Measurements from ENCODE around the gene VOPP1. TPM values are rescaled to one million over a fixed set of nuclear protein-coding genes. Genes with fewer than 3 reads are reported as not detected.

The VOPP1 gene
- total RNA-seq, 2 donors from 2014 or later = 88.9 to 131 TPM

DNA sequence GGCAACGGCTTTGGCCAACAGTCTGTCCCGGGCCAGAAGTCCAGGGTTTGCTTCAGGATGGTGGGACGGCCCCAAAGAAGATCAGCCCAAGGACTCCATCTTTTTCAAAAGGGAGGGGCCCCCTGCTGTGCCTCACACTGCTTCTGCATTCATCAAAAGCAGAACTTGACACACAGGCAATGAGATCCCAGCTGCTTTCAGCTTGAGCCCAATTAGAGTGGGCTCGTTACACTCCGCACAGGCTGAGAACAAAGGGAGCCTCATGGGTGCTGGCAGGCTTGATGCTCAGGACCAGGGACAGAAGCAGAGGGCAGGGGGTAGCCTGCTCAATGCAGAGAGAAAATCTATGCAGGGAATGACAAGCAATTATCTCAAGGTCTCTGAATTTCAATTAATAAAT, 45.5 kb downstream of the VOPP1 start:
- Histone ChIP-seq H3K27me3 (replicated peaks; ENCODE audit: insufficient read depth) (no peaks in the 10 kb centered on the region), H3K36me3 (no peaks in the 10 kb centered on the region), H3K4me1 (ENCODE audit: control insufficient read depth in 1 of 2, low read depth in 2 of 2) (peaks cover 25 to 42% of the 10 kb centered on the region in 2 donors), H3K4me3 (no peak overlapping the region), H3K27ac (no peak overlapping the region), H3K9me3 (no peaks in the 10 kb centered on the region)
- DNase-seq (ENCODE audit: low spot score) (no peak), ATAC-seq (ENCODE audit: insufficient number of reproducible peaks, low FRiP score, low read depth) (no peak)
- TF ChIP-seq, protein P1, sequence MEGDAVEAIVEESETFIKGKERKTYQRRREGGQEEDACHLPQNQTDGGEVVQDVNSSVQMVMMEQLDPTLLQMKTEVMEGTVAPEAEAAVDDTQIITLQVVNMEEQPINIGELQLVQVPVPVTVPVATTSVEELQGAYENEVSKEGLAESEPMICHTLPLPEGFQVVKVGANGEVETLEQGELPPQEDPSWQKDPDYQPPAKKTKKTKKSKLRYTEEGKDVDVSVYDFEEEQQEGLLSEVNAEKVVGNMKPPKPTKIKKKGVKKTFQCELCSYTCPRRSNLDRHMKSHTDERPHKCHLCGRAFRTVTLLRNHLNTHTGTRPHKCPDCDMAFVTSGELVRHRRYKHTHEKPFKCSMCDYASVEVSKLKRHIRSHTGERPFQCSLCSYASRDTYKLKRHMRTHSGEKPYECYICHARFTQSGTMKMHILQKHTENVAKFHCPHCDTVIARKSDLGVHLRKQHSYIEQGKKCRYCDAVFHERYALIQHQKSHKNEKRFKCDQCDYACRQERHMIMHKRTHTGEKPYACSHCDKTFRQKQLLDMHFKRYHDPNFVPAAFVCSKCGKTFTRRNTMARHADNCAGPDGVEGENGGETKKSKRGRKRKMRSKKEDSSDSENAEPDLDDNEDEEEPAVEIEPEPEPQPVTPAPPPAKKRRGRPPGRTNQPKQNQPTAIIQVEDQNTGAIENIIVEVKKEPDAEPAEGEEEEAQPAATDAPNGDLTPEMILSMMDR (IDR thresholded peaks at IDR 0.05) = no peak

DNA sequence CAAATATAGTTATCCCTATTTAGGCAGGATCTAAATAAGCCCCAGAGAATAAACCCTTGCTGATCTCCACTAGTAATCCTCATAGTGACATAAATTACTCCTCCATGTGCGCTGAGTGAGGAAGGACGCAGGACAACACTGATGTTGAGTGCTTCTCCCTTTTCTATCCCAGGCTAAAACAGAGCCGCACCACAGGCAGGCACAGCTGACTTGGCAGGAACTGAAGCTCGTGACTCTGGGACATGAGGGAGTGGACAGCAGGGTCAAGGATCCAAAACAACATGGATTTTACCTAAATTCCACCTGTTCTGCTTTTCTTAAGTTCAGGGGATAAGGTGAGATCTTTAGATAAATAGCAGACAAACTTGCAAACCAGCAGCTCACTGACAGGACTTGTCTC, 46.0 kb downstream of the VOPP1 start:
- TF ChIP-seq, protein P1 (IDR thresholded peaks at IDR 0.05) = no peak
- Histone ChIP-seq H3K4me3 (no peak overlapping the region), H3K27ac (no peak overlapping the region), H3K36me3 (no peaks in the 10 kb centered on the region), H3K9me3 (no peaks in the 10 kb centered on the region), H3K4me1 (ENCODE audit: control insufficient read depth in 1 of 2, low read depth in 2 of 2) (peaks cover 29 to 42% of the 10 kb centered on the region in 2 donors), H3K27me3 (replicated peaks; ENCODE audit: insufficient read depth) (no peaks in the 10 kb centered on the region)
- ATAC-seq (ENCODE audit: insufficient number of reproducible peaks, low FRiP score, low read depth) (no peak), DNase-seq (ENCODE audit: low spot score) (no peak)

DNA sequence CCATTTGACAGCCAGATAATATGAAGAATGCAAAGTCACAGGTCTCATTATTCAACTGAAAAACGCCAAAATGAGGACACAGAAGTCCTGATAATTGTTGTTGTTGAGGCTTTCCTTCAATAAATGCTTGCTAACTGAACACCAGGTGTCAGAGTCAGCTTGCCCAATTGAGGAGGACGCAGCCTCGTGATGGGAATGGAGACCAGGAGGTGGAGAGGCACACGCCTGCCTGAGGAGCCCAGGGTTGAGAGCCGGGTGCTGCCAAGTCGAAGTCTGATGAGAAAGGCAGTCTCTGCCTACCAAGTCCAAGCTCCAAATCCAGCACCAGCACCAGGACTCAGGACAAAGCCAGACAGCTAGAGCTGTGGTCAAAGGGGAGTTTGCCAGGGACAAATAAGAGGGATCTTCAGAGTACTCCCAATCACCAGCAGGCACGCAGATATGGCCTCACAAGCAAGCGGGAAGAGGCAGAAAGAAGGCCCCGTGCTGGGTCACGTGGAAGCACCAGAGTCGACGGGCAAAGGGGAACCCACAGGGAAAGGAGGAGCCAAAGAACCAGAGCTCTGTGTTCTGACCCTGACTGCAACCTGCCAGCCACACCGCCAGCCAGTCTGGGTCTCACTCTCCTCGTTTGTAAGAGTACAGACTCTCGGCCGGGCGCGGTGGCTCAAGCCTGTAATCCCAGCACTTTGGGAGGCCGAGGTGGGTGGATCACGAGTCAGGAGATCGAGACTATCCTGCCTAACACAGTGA, 47.6 kb downstream of the VOPP1 start:
- Histone ChIP-seq H3K9me3 (no peaks in the 10 kb centered on the region), H3K27me3 (replicated peaks; ENCODE audit: insufficient read depth) (no peaks in the 10 kb centered on the region), H3K4me1 (ENCODE audit: control insufficient read depth in 1 of 2, low read depth in 2 of 2) (peaks cover 35 to 53% of the 10 kb centered on the region in 2 donors), H3K36me3 (no peaks in the 10 kb centered on the region), H3K4me3 (no peak overlapping the region), H3K27ac (peak overlapping the region in 1 of 2 donors; percentile 62)
- DNase-seq (ENCODE audit: low spot score) (no peak), ATAC-seq (ENCODE audit: insufficient number of reproducible peaks, low FRiP score, low read depth) (no peak)
- TF ChIP-seq, protein P1 (IDR thresholded peaks at IDR 0.05) = no peak

DNA sequence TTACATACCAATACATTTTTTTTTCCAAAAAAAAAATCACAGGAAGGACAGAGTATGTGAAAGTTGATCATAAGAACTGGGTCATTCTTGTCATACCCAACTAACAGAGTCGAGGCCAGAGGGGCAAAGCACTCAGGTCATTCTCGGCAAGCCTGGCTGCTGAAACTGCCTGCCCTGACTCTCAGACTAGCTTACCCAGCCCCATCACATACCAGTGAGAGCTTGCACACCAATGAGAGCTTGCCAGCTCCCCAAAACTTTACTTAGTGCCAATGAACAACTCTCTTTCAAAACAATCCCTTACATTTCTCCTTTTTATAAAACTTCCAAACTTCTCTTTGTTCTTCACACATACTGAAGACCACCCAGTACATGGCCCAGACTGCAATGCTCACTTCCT, 48.9 kb downstream of the VOPP1 start:
- DNase-seq (ENCODE audit: low spot score) (no peak), ATAC-seq (ENCODE audit: insufficient number of reproducible peaks, low FRiP score, low read depth) (no peak)
- peaks cover 35 to 53% of the 10 kb centered on the region in 2 donors for H3K4me1 ChIP-seq (ENCODE audit: control insufficient read depth in 1 of 2, low read depth in 2 of 2)
- H3K36me3 ChIP-seq = peaks cover 3% of the 10 kb centered on the region
- no peak overlapping the region for H3K4me3 ChIP-seq
- H3K27me3 ChIP-seq (replicated peaks; ENCODE audit: insufficient read depth) = no peaks in the 10 kb centered on the region
- TF ChIP-seq, protein P1 (IDR thresholded peaks at IDR 0.05) = no peak
- peak overlapping the region; percentile 3 to 62 for H3K27ac ChIP-seq
- no peaks in the 10 kb centered on the region for H3K9me3 ChIP-seq

DNA sequence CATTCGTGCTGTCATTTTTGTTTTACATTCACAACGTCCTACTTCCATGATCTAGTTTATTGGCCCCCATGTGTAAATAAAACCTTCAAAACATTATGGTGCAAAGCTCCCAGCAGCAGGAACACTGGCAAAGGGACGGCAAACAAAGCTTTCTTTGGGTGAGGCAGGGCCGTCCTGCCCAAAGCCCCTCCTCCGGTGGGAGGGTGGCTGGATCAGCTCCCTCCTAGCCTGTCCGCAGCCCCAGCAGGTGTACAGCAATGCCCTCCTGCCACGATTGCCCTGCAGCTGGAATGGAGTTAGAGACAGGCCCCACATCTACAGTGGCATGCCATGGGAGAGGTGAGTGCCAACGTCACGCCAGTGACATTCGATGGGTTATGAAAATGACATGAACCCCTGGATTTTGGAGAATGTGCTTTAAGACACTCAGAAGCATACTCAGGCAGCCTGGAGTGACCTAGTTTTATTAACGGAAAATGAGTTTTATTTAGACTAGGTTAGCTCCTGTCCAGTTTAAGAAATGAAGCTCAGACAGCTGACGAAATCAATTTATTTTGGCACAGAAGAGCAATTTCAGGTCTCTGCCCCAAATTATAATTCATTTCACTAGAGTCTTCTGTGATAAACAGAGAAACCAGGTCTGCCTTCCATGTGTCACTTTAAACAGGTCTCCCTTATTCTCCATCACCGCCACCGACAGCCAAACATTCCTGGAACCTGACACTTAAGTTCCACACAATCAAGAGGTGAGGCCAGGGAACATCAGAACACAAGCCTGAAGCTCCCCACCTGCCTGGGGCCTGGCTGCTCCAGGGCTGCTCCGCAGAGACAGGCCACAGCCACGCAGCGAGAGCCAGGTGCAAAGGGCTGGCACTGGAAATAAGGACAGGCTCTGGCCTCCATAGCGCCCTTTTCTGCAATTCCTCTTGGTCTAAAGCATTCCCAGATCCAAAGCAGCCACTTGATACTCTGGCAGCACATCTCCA, 50.1 kb downstream of the VOPP1 start:
- no peak for DNase-seq (ENCODE audit: low spot score)
- H3K4me3 ChIP-seq = no peak overlapping the region
- H3K4me1 ChIP-seq (ENCODE audit: control insufficient read depth in 1 of 2, low read depth in 2 of 2) = peaks cover 35 to 51% of the 10 kb centered on the region in 2 donors
- TF ChIP-seq, protein P1 (IDR thresholded peaks at IDR 0.05) = no peak
- H3K27ac ChIP-seq = peak overlapping the region; percentile 62
- no peaks in the 10 kb centered on the region for H3K9me3 ChIP-seq
- no peaks in the 10 kb centered on the region for H3K27me3 ChIP-seq (replicated peaks; ENCODE audit: insufficient read depth)
- H3K36me3 ChIP-seq = peaks cover 15% of the 10 kb centered on the region
- ATAC-seq (ENCODE audit: insufficient number of reproducible peaks, low FRiP score, low read depth) = no peak
